ENCODE results near the gene CACNA2D3. TPM values are rescaled to one million over a fixed set of nuclear protein-coding genes. Genes with fewer than 3 reads are reported as not detected.
A peak's percentile ranks its signal among the peaks of the same experiment; 100 is the strongest.

Gene CACNA2D3
- total RNA-seq, 2 donors from 2014 or later = 0.97 TPM; not detected in 1

DNA sequence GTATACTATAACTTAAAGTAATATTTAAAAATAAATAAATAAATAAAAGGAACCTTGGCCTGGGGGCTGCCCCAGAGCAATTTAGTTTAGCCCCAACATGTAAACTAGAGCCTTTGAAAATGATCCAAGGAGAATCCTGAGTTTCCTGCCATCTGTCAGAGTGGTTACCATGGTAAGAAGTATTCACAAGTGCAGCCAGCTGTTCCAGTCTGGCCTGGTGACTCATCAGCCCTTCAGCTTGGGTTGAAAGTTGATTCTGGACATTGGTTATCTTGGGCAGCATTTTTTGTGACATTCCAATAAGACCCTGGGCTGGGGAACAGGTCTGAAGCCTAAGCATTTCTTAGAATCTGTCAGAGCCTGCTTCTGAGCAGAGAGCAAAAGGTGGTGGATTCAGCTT is 878.2 kb downstream of the CACNA2D3 start:
- Histone ChIP-seq H3K27ac (ENCODE audit: low read depth, low read length) (peak overlapping the region; percentile 13), H3K36me3 (ENCODE audit: control insufficient read depth, insufficient read depth, low read length) (no peaks in the 10 kb centered on the region), H3K4me1 (ENCODE audit: control insufficient read depth, insufficient read depth, low read length) (peaks cover 8% of the 10 kb centered on the region), H3K9me3 (ENCODE audit: control insufficient read depth, low read length) (no peaks in the 10 kb centered on the region), H3K4me3 (ENCODE audit: low read length) (no peak overlapping the region), H3K9ac (ENCODE audit: extremely low read depth, low read length, poor library complexity, severe bottlenecking) (no peak overlapping the region), H3K27me3 (ENCODE audit: control insufficient read depth, insufficient read depth, low read length, poor library complexity, severe bottlenecking) (no peaks in the 10 kb centered on the region)
- TF ChIP-seq, protein P1, sequence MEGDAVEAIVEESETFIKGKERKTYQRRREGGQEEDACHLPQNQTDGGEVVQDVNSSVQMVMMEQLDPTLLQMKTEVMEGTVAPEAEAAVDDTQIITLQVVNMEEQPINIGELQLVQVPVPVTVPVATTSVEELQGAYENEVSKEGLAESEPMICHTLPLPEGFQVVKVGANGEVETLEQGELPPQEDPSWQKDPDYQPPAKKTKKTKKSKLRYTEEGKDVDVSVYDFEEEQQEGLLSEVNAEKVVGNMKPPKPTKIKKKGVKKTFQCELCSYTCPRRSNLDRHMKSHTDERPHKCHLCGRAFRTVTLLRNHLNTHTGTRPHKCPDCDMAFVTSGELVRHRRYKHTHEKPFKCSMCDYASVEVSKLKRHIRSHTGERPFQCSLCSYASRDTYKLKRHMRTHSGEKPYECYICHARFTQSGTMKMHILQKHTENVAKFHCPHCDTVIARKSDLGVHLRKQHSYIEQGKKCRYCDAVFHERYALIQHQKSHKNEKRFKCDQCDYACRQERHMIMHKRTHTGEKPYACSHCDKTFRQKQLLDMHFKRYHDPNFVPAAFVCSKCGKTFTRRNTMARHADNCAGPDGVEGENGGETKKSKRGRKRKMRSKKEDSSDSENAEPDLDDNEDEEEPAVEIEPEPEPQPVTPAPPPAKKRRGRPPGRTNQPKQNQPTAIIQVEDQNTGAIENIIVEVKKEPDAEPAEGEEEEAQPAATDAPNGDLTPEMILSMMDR (conservative IDR thresholded peaks at IDR 0.05) = no peak
- Mint-ChIP-seq H3K4me1 (no peaks in the 10 kb centered on the region), H3K27me3 (ENCODE audit: insufficient read depth) (no peaks in the 10 kb centered on the region), H3K27ac (peak overlapping the region; percentile 58), H3K36me3 (ENCODE audit: low read depth) (no peaks in the 10 kb centered on the region), H3K4me3 (no peak overlapping the region), H3K9me3 (peaks cover 7% of the 10 kb centered on the region)
- DNase-seq = no peak

DNA sequence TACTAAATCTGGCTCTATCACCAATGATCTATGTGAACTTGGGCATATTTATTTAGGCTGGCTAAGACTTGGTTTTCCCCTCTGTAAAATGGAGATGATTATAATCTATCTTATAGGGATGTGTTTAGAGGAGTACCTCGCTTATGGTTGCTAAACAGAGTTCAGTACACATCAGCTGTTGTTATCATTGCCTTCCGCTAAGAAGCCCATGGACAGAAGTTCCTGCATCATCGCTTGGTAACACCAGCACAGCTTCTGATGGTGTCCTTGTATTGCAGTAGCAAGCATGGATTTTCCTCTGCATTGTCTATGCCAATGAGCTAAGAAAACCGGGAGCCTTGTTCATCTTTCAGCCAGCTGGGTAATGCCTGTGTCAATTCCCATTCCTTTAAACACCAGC is 878.6 kb downstream of the CACNA2D3 start:
- no peak overlapping the region for H3K9ac ChIP-seq (ENCODE audit: extremely low read depth, low read length, poor library complexity, severe bottlenecking)
- H3K9me3 Mint-ChIP-seq = peaks cover 7% of the 10 kb centered on the region
- H3K9me3 ChIP-seq (ENCODE audit: control insufficient read depth, low read length) = no peaks in the 10 kb centered on the region
- H3K27ac Mint-ChIP-seq = peak overlapping the region; percentile 58
- no peaks in the 10 kb centered on the region for H3K27me3 Mint-ChIP-seq (ENCODE audit: insufficient read depth)
- no peaks in the 10 kb centered on the region for H3K36me3 Mint-ChIP-seq (ENCODE audit: low read depth)
- no peak for DNase-seq
- peak overlapping the region; percentile 13 for H3K27ac ChIP-seq (ENCODE audit: low read depth, low read length)
- TF ChIP-seq, protein P1 (conservative IDR thresholded peaks at IDR 0.05) = no peak
- H3K4me3 ChIP-seq (ENCODE audit: low read length) = no peak overlapping the region
- no peak overlapping the region for H3K4me3 Mint-ChIP-seq
- no peaks in the 10 kb centered on the region for H3K36me3 ChIP-seq (ENCODE audit: control insufficient read depth, insufficient read depth, low read length)
- no peaks in the 10 kb centered on the region for H3K27me3 ChIP-seq (ENCODE audit: control insufficient read depth, insufficient read depth, low read length, poor library complexity, severe bottlenecking)
- H3K4me1 ChIP-seq (ENCODE audit: control insufficient read depth, insufficient read depth, low read length) = peaks cover 8% of the 10 kb centered on the region
- peaks cover 2% of the 10 kb centered on the region for H3K4me1 Mint-ChIP-seq
- WGBS, 2 experiments (ENCODE audit: insufficient coverage in 1 of 2, insufficient read length in 1 of 2) = 92 to 98% methylated on average over 3 to 4 of the region's 4 CpGs

DNA sequence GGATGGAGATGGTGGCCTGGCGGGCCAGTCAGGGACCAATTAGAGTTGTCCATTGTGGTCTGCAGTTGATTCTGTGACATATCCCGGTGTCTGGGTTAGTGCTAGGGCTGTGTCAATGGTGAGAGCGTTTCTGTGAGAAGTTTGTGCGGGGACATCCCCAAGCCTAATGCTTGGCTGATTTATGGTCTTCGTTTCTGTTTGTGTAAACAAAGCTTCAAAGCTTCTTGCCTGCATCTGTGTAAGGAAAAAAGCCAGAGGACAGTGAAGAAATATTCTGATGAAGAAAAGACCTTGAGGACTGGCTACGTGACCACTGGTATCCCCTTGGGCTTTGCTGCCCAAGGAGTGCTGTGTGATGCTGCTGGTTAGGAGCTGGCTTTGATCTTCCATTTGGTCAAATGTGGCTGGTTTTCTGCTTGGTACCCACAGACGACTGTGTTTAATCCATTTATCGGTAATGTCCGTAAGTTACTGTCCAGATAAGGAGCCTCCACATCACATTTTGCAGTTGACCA is 880.1 kb downstream of the CACNA2D3 start:
- H3K36me3 Mint-ChIP-seq (ENCODE audit: low read depth) = no peaks in the 10 kb centered on the region
- no peaks in the 10 kb centered on the region for H3K9me3 ChIP-seq (ENCODE audit: control insufficient read depth, low read length)
- no peak for DNase-seq
- H3K27ac ChIP-seq (ENCODE audit: low read depth, low read length) = no peak overlapping the region
- no peak overlapping the region for H3K4me3 ChIP-seq (ENCODE audit: low read length)
- TF ChIP-seq, protein P1 (conservative IDR thresholded peaks at IDR 0.05) = no peak
- H3K36me3 ChIP-seq (ENCODE audit: control insufficient read depth, insufficient read depth, low read length) = no peaks in the 10 kb centered on the region
- no peak overlapping the region for H3K4me3 Mint-ChIP-seq
- no peak overlapping the region for H3K27ac Mint-ChIP-seq
- H3K9ac ChIP-seq (ENCODE audit: extremely low read depth, low read length, poor library complexity, severe bottlenecking) = no peak overlapping the region
- no peaks in the 10 kb centered on the region for H3K27me3 ChIP-seq (ENCODE audit: control insufficient read depth, insufficient read depth, low read length, poor library complexity, severe bottlenecking)
- WGBS, 2 experiments (ENCODE audit: insufficient coverage in 1 of 2, insufficient read length in 1 of 2) = 93 to 96% methylated on average over 8 to 9 of the region's 9 CpGs
- no peaks in the 10 kb centered on the region for H3K9me3 Mint-ChIP-seq
- H3K4me1 ChIP-seq (ENCODE audit: control insufficient read depth, insufficient read depth, low read length) = peaks cover 8% of the 10 kb centered on the region
- no peaks in the 10 kb centered on the region for H3K27me3 Mint-ChIP-seq (ENCODE audit: insufficient read depth)
- peaks cover 11% of the 10 kb centered on the region for H3K4me1 Mint-ChIP-seq

Data from endodermal cell (in vitro differentiated cells).